Thyroid gland (tissue), 4 donors: ENCODE measurements around the gene PPM1L.

Experiments used
- POLR2A ChIP-seq, 2 donors: fragments of 450-650 bp; IDR thresholded peaks; one replicate each; pipeline ENCODE4 v1.6.1; 2017; ENCODE audit warnings: antibody characterized with exemption in 2 of 2, mild to moderate bottlenecking in 2 of 2, moderate library complexity in 1 of 2
- TF ChIP-seq, protein P1 (sequence below), 6 experiments: fragments of 200-600 bp in 3 of 6; fragments of 450-650 bp in 3 of 6; sonication (generic) in 3 of 6; IDR thresholded peaks; one replicate each; pipeline ENCODE4 v1.5.1; 2016 to 2019; ENCODE audit warnings: antibody characterized with exemption in 6 of 6, mild to moderate bottlenecking in 2 of 6, inconsistent platforms in 1 of 6, moderate library complexity in 1 of 6

DNA sequence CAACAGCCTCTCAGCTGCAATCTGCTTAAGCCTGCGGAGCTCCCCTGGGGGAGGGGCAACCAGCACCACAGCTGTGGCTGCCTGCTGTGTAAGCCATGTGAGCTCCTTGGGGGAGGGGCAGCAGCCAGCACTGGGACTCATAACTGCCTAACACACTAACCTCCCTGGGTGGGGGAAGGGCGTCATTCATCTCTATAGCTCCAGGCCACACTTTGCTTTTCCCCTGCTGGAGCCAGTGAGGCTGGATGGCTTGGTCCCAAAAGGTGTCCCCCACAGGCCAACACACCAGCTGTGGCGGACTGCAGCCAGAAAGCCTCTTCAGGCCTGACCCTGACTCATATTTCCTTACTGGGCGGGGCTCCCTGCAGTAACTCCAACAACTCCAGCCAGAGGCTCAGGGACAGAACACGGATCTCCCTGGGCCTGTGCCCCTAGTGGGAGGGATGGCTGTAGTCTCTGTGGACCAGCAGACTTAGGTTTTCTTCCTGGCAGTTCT, 129.8 kb downstream of the PPM1L start:
- TF ChIP-seq, protein P1, sequence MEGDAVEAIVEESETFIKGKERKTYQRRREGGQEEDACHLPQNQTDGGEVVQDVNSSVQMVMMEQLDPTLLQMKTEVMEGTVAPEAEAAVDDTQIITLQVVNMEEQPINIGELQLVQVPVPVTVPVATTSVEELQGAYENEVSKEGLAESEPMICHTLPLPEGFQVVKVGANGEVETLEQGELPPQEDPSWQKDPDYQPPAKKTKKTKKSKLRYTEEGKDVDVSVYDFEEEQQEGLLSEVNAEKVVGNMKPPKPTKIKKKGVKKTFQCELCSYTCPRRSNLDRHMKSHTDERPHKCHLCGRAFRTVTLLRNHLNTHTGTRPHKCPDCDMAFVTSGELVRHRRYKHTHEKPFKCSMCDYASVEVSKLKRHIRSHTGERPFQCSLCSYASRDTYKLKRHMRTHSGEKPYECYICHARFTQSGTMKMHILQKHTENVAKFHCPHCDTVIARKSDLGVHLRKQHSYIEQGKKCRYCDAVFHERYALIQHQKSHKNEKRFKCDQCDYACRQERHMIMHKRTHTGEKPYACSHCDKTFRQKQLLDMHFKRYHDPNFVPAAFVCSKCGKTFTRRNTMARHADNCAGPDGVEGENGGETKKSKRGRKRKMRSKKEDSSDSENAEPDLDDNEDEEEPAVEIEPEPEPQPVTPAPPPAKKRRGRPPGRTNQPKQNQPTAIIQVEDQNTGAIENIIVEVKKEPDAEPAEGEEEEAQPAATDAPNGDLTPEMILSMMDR (IDR thresholded peaks at IDR 0.05) = no peak
- no peak for TF ChIP-seq POLR2A (IDR thresholded peaks at IDR 0.05)
